HG03097 (cell line): ENCODE measurements around the gene PAXIP1.

ENCODE experiments used
- ATAC-seq: cut with Tn5 transposase; IDR thresholded peaks from one replicate; pipeline ENCODE4 v1.9.1; 2021; ENCODE audit not compliant: unreplicated experiment, low FRiP score

PAXIP1 gene

DNA sequence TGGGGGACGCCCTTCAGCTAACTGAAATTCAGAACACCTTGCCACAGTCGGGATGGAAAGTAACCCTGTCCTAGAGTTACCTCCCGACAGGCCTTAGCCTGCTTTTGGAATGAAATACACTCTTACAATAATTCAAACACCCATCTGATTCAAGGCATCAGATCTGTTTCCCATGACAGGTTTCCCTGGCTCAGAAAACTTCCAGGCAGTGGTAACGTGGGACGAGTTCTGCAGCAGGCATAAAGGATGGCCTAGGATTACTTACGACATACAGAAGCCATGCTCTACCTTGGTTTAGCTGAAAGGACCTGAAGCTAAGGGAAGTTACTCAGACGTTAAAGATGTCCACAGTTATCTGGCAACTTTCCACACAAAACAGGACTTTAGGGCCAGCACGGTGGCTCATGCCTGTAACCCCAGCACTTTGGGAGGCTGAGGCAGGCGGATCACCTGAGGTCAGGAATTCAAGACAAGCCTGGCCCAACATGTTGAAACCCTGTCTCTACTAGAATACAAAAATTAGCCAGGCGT, 5.0 kb downstream of the PAXIP1 start:
- no peak for ATAC-seq

GRCh38 chr7:154996756-154997155, 6.2 kb downstream of the PAXIP1 start:
- no peak for ATAC-seq

DNA sequence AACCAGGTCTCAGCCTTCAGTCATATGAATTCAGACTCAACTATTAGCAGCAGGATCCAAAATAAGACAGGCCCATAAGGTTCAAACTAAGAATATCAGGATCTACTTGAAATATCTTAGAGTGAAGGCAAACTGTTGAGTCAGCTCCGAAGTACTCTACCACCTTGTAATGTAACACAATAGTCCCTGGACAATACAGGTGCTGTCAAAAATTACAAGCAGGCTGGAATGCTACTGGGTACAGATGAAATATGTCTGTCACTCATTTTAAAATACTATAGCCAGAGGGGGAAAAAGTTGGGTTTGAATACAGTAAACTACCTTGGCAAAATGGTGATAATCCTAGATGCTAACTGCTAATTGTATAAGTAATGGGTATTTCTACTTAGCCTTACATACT, 6.8 kb downstream of the PAXIP1 start:
- no peak for ATAC-seq

DNA sequence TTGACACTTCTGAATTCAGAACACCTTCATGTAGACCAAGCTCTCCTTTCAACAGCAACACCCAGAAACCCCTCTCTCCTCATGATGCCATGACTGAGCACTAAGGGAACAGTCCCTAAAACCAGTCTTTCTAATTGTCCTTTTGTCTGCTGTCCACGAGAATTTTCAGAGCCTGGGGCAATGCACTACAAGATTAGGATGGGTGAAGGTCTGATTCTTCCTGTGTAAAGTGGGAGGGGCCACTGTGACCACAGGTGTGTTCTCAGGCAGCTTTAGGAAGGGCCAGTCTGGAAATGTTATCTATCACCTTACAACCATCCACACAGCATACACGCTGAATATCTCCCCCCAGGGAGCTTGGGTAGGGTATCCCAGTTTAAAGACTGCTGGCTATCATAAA, 7.9 kb downstream of the PAXIP1 start:
- no peak for ATAC-seq

GRCh38 chr7:154990964-154991540, 11.9 kb downstream of the PAXIP1 start:
- no peak for ATAC-seq

DNA sequence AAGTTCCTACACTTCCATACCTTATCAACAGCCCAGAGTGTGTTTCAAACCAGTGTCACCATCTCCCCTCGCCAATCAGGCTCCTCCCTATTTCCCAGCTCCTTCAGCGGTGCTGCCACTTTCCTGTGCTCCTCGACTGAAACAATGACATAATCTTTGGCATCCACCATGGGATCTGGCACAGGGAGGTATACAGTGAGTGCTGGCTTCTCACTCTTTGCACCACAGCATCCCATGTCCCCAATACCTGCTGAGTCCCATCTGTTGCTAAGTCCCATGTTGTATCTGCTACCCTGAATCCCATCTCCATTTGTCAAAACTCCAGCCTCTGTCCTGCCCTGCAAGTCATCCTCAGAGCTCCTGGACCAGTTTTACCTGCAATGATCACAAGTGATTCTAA, 15.4 kb downstream of the PAXIP1 start:
- ATAC-seq: no peak

GRCh38 chr7:154986200-154986945, 16.6 kb downstream of the PAXIP1 start:
- no peak for ATAC-seq

GRCh38 chr7:154985230-154985629, 17.7 kb downstream of the PAXIP1 start:
- ATAC-seq: no peak

- ATAC-seq: no peak
These were observed 18.2 kb downstream of the PAXIP1 start for GRCh38 chr7:154984601-154985188.

GRCh38 chr7:154978017-154978416, 24.9 kb downstream of the PAXIP1 start:
- ATAC-seq: no peak

DNA sequence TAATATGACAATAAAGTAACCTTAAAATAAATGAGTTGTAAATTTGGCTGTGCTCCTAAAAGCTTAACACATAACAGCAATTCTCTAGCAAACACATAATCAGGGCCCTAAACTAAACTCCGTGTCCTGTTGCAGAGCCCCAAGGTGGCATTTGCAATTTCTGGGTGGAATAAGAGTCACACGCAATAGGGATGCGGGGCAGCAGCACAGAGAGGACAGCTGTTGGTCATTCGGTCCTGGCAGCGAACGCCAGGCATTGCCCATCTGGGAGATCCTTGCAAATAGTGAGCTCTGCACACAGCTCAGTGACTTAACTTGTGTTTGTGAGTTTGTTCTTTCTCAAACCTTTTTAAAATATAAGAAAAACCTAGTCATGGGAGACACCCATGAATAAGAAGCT, 25.7 kb downstream of the PAXIP1 start:
- ATAC-seq: no peak

DNA sequence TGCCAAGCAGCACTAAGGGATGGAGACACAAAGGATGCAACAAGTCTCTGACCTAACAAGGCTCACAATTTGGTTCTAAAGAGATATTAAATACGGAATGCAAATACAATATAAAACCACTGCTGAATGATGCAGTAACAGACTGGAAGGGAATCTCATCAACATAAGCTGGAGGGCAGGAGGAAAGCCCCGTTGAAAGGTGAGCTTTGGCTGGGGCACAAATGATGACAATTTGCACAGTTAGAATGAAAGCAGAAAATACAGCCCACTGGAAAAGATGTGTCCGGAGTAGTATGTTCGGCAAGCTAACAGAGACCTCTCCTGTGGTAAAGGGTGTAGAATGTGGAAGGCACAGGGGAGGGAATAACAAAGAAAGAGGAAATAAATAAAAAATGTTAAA, 26.1 kb downstream of the PAXIP1 start:
- ATAC-seq: no peak

- no peak for ATAC-seq
These were observed 26.9 kb downstream of the PAXIP1 start for GRCh38 chr7:154975984-154976383.

GRCh38 chr7:154973381-154973780, 29.5 kb downstream of the PAXIP1 start:
- ATAC-seq: no peak

DNA sequence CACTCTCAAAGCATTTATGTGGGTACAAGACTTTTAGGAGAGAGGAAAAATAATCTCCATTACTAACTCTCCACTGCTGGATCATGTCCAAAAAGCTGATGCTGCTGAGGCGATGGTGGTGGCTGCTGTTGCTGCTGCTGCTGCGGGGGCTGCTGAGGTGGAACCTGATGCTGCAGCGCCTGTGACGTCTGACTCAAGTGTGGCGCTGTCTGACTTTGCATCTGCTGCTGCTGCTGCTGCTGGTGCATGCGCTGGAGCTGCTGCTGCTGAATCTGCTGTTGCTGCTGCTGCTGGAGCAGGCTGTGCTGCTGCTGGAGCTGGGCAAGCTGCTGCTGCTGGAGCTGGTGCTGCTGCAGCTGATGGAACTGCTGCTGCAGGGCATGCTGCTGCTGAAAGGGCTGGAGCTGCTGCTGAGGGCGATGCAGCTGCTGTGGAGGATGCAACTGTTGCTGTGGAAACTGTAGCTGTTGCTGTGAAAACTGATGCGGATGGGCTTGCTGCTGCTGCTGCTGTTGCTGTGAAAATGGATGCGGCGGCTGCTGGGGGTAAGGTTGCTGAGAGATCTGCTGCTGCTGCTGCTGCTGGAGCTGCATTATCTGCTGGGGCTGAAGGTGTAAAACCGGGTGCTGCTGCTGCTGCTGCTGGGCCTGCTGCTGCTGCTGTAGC, 34.5 kb downstream of the PAXIP1 start:
- no peak for ATAC-seq

GRCh38 chr7:154967401-154967955, 35.4 kb downstream of the PAXIP1 start:
- ATAC-seq: no peak

DNA sequence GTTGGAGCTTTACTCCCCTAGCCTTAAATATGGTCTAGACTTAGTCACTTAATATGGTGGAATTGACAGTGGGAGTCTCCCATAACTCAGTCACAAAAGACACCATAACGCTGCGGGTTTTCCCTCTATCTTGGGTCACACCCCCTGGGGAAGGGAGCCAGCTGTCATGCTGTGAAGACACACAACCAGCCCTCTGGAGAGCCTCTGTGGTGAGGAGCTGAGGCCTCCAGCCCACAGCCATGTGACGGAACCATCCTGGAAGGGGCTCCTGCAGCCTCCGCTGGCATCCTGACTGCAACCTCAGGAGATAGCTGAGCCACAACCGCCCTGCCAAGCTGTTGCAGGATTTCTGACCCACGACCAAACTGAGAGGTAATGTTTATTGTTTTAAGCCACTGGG, 37.9 kb downstream of the PAXIP1 start:
- no peak for ATAC-seq

DNA sequence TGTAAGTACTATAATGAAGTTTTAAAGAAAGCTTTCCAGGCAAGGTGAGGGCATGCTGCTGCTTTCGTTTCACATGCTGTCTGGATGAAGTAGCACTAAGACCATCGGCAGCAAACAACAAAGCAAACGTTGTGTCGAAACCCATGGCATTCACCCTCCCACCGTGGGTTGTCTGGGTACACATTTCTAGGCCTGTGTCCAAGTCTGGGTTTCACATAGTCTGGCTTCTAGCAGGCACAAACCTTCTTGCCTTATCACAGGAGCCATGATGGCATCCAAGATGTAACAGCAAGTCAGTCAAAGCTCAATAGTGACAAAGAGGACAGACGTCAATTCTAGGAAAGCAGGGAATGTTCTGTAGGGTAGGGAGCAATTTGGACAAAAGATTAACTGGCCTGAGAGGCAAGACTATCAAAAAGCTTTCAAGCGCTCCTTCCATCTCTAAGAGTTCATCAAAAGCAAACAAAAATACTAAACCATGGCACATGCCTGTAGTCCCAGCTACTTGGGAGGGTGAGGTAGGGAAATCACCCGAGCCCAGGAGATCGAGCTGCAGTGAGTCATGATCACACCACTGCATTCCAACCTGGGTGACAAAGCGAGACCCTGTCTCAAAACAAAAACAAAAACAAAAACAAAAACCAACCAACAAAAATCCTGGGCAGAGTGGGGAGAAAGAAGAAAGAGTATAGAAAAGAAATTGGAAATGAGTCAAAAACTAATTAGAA, 42.7 kb downstream of the PAXIP1 start:
- no peak for ATAC-seq

- no peak for ATAC-seq
These were observed 46.5 kb downstream of the PAXIP1 start for GRCh38 chr7:154956427-154956826.

DNA sequence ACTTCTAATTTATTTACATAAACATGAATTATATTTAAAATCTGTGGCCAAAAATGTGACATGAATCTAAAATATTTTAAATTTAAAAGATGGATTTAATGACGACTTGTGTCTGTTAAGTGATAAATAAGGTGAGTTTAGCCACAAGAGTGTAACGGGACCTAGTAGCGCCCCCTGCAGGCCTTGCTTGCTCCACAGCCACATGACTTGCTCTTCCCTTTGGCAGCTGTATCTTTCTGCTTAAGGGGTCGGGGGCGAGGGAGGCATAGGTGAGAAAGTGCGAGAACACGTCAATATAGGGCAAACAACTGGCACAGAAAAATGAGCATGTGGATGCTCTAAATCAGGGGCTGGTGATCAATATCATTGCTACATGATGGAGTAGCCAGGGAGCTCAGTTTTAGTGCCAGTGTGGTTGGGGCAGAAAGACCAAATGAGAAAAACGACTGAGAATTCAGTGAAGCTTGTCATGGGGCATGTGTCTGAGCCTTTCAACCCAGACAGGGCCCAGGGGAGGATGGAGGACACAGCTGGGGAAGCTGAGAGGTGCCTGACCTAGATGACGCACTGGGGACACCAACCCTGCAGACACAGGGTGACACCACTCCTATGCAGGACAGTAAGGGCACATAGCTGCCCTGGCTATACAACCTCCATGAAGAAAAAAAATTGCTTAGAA, 49.8 kb downstream of the PAXIP1 start:
- no peak for ATAC-seq
